GM18520 (cell line): ENCODE measurements around the gene LMAN1L.
A peak's percentile ranks its signal among the peaks of the same experiment; 100 is the strongest.
"Not testable (repeated sequence)": the region's sequence is repeated elsewhere in the genome, so short reads cannot be mapped to it uniquely, and the experiment has no call there.

ENCODE experiments used
- ATAC-seq: cut with Tn5 transposase; IDR thresholded peaks from one replicate; pipeline ENCODE4 v1.9.1; 2021; ENCODE audit not compliant: unreplicated experiment

LMAN1L gene

GRCh38 chr15:74782259-74783071 lies 30.2 kb upstream of the LMAN1L start:
- ATAC-seq: peak; percentile 10

GRCh38 chr15:74783072-74783807 lies 29.4 kb upstream of the LMAN1L start:
- ATAC-seq: no peak

- ATAC-seq: no peak
These were observed 28.8 kb upstream of the LMAN1L start for GRCh38 chr15:74783808-74784175.

GRCh38 chr15:74784426-74785193 lies 28.0 kb upstream of the LMAN1L start:
- no peak for ATAC-seq

GRCh38 chr15:74785194-74786032 lies 27.2 kb upstream of the LMAN1L start:
- no peak for ATAC-seq

GRCh38 chr15:74786081-74786480 lies 26.6 kb upstream of the LMAN1L start:
- not testable (repeated sequence) for ATAC-seq

- no peak for ATAC-seq
These were observed 26.0 kb upstream of the LMAN1L start for GRCh38 chr15:74786551-74787165.

GRCh38 chr15:74787251-74788041 lies 25.2 kb upstream of the LMAN1L start:
- peak; percentile 35 for ATAC-seq

- no peak for ATAC-seq
These were observed 24.5 kb upstream of the LMAN1L start for GRCh38 chr15:74788042-74788682.

- no peak for ATAC-seq
These were observed 23.9 kb upstream of the LMAN1L start for GRCh38 chr15:74788683-74789151.

- no peak for ATAC-seq
These were observed 23.4 kb upstream of the LMAN1L start for GRCh38 chr15:74789171-74789631.

- no peak for ATAC-seq
These were observed 22.9 kb upstream of the LMAN1L start for GRCh38 chr15:74789741-74790079.

- no peak for ATAC-seq
These were observed 22.3 kb upstream of the LMAN1L start for GRCh38 chr15:74790080-74790916.

- no peak for ATAC-seq
These were observed 21.6 kb upstream of the LMAN1L start for GRCh38 chr15:74791007-74791406.

GRCh38 chr15:74791667-74792066 lies 21.0 kb upstream of the LMAN1L start:
- no peak for ATAC-seq

- ATAC-seq: no peak
These were observed 20.2 kb upstream of the LMAN1L start for GRCh38 chr15:74792227-74793016.
